ENCODE data around the gene SSR4. TPM values are rescaled to one million over a fixed set of nuclear protein-coding genes. Genes with fewer than 3 reads are reported as not detected.

Gene SSR4
- total RNA-seq, 1 donor, result 133 TPM

- DNase-seq (ENCODE audit: low read depth), result no peak
These were observed 15.8 kb upstream of the SSR4 start for GRCh38 chrX:153778684-153779101.

GRCh38 chrX:153779891-153780677 is 14.4 kb upstream of the SSR4 start:
- TF ChIP-seq CTCF (IDR thresholded peaks at IDR 0.05; ENCODE audit: insufficient read depth, low read depth, low read length), result no peak
- no peak for DNase-seq (ENCODE audit: low read depth)
- no peak overlapping the region for H3K4me3 ChIP-seq (ENCODE audit: low read depth, low read length)

More at GRCh38 chrX:153778684-153779101, 15.8 kb upstream of the SSR4 start:
- TF ChIP-seq CTCF (IDR thresholded peaks at IDR 0.05; ENCODE audit: insufficient read depth, low read depth, low read length), result no peak
- H3K4me3 ChIP-seq (ENCODE audit: low read depth, low read length), result no peak overlapping the region

- no peak within 1 kb of the TSS for H3K4me3 ChIP-seq (ENCODE audit: low read depth, low read length)
- DNase-seq (ENCODE audit: low read depth), result peak; percentile 28
- TF ChIP-seq CTCF (IDR thresholded peaks at IDR 0.05; ENCODE audit: insufficient read depth, low read depth, low read length), result no peak
These were observed 13.6 kb upstream of the SSR4 start, which contains the start of gene SRPK3 for GRCh38 chrX:153780678-153781427. Gene SRPK3 (plus strand): TSS chrX:153781041. CDS start chrX:153781087, 46 bp downstream.

GRCh38 chrX:153781428-153782047 is 12.9 kb upstream of the SSR4 start:
- no peak for TF ChIP-seq CTCF (IDR thresholded peaks at IDR 0.05; ENCODE audit: insufficient read depth, low read depth, low read length)
- DNase-seq (ENCODE audit: low read depth), result no peak
- no peak overlapping the region for H3K4me3 ChIP-seq (ENCODE audit: low read depth, low read length)

- no peak for DNase-seq (ENCODE audit: low read depth)
- no peak for TF ChIP-seq CTCF (IDR thresholded peaks at IDR 0.05; ENCODE audit: insufficient read depth, low read depth, low read length)
- H3K4me3 ChIP-seq (ENCODE audit: low read depth, low read length), result no peak overlapping the region
These were observed 12.2 kb upstream of the SSR4 start for GRCh38 chrX:153782313-153782712.

- no peak for DNase-seq (ENCODE audit: low read depth)
- no peak for TF ChIP-seq CTCF (IDR thresholded peaks at IDR 0.05; ENCODE audit: insufficient read depth, low read depth, low read length)
These were observed 11.6 kb upstream of the SSR4 start for GRCh38 chrX:153782871-153783270.

More at GRCh38 chrX:153782871-153783270, 11.6 kb upstream of the SSR4 start:
- H3K4me3 ChIP-seq (ENCODE audit: low read depth, low read length), result no peak overlapping the region

Data from fibroblast of villous mesenchyme (primary cell).